ENCODE data around the gene UBAP1L. TPM values are rescaled to one million over a fixed set of nuclear protein-coding genes. Genes with fewer than 3 reads are reported as not detected.

Gene UBAP1L
- total and polyA plus RNA-seq, 2 of the 4 experiments (the other 2 are of a cell fraction), result 0.36 to 1.1 TPM

- Histone ChIP-seq H3K23ac (ENCODE audit: low read depth, low read length) (no peak overlapping the region), H3K9me1 (ENCODE audit: insufficient read depth, low read length) (peaks cover 4% of the 10 kb centered on the region; the same call in 1 of the 2 replicates), H3K9ac (ENCODE audit: low read depth, low read length) (no peak overlapping the region), H4K91ac (ENCODE audit: insufficient read depth, low read depth, low read length) (no peak overlapping the region), H3K4ac (ENCODE audit: low read depth, low read length) (no peak overlapping the region), H3K36me3 (ENCODE audit: control insufficient read depth, insufficient read depth, low read length) (no peaks in the 10 kb centered on the region), H2AK9ac (replicated peaks; ENCODE audit: low read depth, low read length, poor library complexity) (no peak overlapping the region), H2AK5ac (ENCODE audit: low read depth, low read length) (peak overlapping the region; percentile 32; the same call in 1 of the 2 replicates), H4K20me1 (ENCODE audit: insufficient read depth, low read length) (no peaks in the 10 kb centered on the region), H3K79me1 (ENCODE audit: low read depth in 1 of 2, low read length in 2 of 2) (no peaks in the 10 kb centered on the region), H3K56ac (ENCODE audit: extremely low read depth, insufficient read depth, low read length) (no peak overlapping the region), H3K14ac (replicated peaks; ENCODE audit: low read depth, low read length) (peak overlapping the region; percentile 15; the same call in 1 of the 2 replicates), H2AFZ (replicated peaks; ENCODE audit: low read length, poor library complexity) (no peak overlapping the region), H3K4me3 (ENCODE audit: insufficient read depth, low read depth, low read length) (no peak overlapping the region), H2BK5ac (ENCODE audit: low read depth, low read length, poor library complexity, severe bottlenecking) (no peak overlapping the region), H3K18ac (ENCODE audit: low read depth, low read length) (no peak overlapping the region), H3K4me2 (ENCODE audit: low read depth, low read length) (no peak overlapping the region), H4K5ac (ENCODE audit: low read depth, low read length) (no peak overlapping the region), H2BK15ac (ENCODE audit: low read depth, low read length) (no peak overlapping the region), H3K27me3 (ENCODE audit: control insufficient read depth, insufficient read depth, low read length) (peaks cover 20% of the 10 kb centered on the region), H3K27ac (ENCODE audit: insufficient read depth, low read length) (no peak overlapping the region), H3K4me1 (ENCODE audit: control insufficient read depth, insufficient read depth, low read length) (peaks cover 6% of the 10 kb centered on the region; the same call in 1 of the 2 replicates), H4K8ac (ENCODE audit: low read depth in 2 of 2, low read length in 2 of 2) (no peak overlapping the region), H2BK20ac (ENCODE audit: low read depth, low read length) (no peak overlapping the region), H2BK120ac (ENCODE audit: low read depth, low read length) (no peak overlapping the region; the same call in 1 of the 2 replicates), H3K9me3 (ENCODE audit: control insufficient read depth, insufficient read depth, low read length) (peaks cover 5% of the 10 kb centered on the region; the same call in 1 of the 2 replicates)
- CTCF ChIA-PET, result interaction anchor here (0.6 to 1.3 kb wide), 3 partner anchors 22 to 313 kb away, joined by 3 to 8 read pairs (median 4); no protein-coding TSS in a partner anchor
- dilution Hi-C loops (cut with HindIII; ENCODE audit: low sequenced_read_pairs, unreplicated experiment), result no loop called here
- ATAC-seq (ENCODE audit: low read depth) (no peak; the same call in 1 of the 2 replicates), DNase-seq (no peak)
- in situ Hi-C loops (cut with MboI; ENCODE audit: low sequenced_read_pairs), result no loop called here
- intact Hi-C loops (cut with micrococcal nuclease), result no loop called here
- no CpG with 5 or more reads among the region's 6 CpGs for WGBS, 2 experiments (ENCODE audit: extremely low coverage in 2 of 2, insufficient read length in 1 of 2)
- POLR2A ChIA-PET (ENCODE audit: unreplicated experiment), result no interaction called here
- BruUV-seq (replicated peaks), result no TSS peak
- TF ChIP-seq RFX5 (IDR thresholded peaks at IDR 0.05; ENCODE audit: low read depth, low read length), result no peak
- TF ChIP-seq CEBPB (IDR thresholded peaks at IDR 0.05; ENCODE audit: low read depth, low read length), result no peak
- no peak for TF ChIP-seq MAFK (IDR thresholded peaks at IDR 0.05; ENCODE audit: low read depth, low read length)
- TF ChIP-seq RCOR1 (IDR thresholded peaks at IDR 0.05; ENCODE audit: insufficient replicate concordance, low read length), result no peak
- TF ChIP-seq FOS (IDR thresholded peaks at IDR 0.05; ENCODE audit: low read depth, low read length), result no peak
- TF ChIP-seq, protein P1, sequence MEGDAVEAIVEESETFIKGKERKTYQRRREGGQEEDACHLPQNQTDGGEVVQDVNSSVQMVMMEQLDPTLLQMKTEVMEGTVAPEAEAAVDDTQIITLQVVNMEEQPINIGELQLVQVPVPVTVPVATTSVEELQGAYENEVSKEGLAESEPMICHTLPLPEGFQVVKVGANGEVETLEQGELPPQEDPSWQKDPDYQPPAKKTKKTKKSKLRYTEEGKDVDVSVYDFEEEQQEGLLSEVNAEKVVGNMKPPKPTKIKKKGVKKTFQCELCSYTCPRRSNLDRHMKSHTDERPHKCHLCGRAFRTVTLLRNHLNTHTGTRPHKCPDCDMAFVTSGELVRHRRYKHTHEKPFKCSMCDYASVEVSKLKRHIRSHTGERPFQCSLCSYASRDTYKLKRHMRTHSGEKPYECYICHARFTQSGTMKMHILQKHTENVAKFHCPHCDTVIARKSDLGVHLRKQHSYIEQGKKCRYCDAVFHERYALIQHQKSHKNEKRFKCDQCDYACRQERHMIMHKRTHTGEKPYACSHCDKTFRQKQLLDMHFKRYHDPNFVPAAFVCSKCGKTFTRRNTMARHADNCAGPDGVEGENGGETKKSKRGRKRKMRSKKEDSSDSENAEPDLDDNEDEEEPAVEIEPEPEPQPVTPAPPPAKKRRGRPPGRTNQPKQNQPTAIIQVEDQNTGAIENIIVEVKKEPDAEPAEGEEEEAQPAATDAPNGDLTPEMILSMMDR (conservative IDR thresholded peaks at IDR 0.05; ENCODE audit: low read depth, low read length), result no peak
- TF ChIP-seq, protein P2, sequence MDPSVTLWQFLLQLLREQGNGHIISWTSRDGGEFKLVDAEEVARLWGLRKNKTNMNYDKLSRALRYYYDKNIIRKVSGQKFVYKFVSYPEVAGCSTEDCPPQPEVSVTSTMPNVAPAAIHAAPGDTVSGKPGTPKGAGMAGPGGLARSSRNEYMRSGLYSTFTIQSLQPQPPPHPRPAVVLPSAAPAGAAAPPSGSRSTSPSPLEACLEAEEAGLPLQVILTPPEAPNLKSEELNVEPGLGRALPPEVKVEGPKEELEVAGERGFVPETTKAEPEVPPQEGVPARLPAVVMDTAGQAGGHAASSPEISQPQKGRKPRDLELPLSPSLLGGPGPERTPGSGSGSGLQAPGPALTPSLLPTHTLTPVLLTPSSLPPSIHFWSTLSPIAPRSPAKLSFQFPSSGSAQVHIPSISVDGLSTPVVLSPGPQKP (IDR thresholded peaks at IDR 0.05; ENCODE audit: borderline replicate concordance, low read depth, low read length), result no peak
- TF ChIP-seq SMC3 (IDR thresholded peaks at IDR 0.05; ENCODE audit: low read depth, low read length), result no peak
- TF ChIP-seq BHLHE40 (IDR thresholded peaks at IDR 0.05; ENCODE audit: low read depth, low read length), result no peak
- TF ChIP-seq, protein P3, sequence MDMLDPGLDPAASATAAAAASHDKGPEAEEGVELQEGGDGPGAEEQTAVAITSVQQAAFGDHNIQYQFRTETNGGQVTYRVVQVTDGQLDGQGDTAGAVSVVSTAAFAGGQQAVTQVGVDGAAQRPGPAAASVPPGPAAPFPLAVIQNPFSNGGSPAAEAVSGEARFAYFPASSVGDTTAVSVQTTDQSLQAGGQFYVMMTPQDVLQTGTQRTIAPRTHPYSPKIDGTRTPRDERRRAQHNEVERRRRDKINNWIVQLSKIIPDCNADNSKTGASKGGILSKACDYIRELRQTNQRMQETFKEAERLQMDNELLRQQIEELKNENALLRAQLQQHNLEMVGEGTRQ (IDR thresholded peaks at IDR 0.05; ENCODE audit: low read depth, low read length), result no peak
- TF ChIP-seq MXI1 (IDR thresholded peaks at IDR 0.05; ENCODE audit: borderline replicate concordance, low read depth, low read length), result no peak
- no peak for TF ChIP-seq CHD1 (IDR thresholded peaks at IDR 0.05; ENCODE audit: low read depth, low read length)
- TF ChIP-seq MAZ (IDR thresholded peaks at IDR 0.05; ENCODE audit: borderline replicate concordance, low read depth, low read length), result no peak
- no peak for TF ChIP-seq NFE2L2 (IDR thresholded peaks at IDR 0.05; ENCODE audit: low read depth, low read length)
Measured at GRCh38 chr15:65060641-65061397, 54.2 kb downstream of the UBAP1L start.
